GM18517 (cell line): Measurements from ENCODE around the gene FITM1.
A peak's percentile ranks its signal among the peaks of the same experiment; 100 is the strongest.
"Not testable (repeated sequence)": the region's sequence is repeated elsewhere in the genome, so short reads cannot be mapped to it uniquely, and the experiment has no call there.

Experiments used
- ATAC-seq: cut with Tn5 transposase; IDR thresholded peaks from one replicate; pipeline ENCODE4 v1.9.1; 2021; ENCODE audit warnings: mild to moderate bottlenecking, moderate library complexity; ENCODE audit not compliant: unreplicated experiment

FITM1 gene

GRCh38 chr14:24098229-24098926 lies 32.1 kb upstream of the FITM1 start:
- no peak for ATAC-seq

DNA sequence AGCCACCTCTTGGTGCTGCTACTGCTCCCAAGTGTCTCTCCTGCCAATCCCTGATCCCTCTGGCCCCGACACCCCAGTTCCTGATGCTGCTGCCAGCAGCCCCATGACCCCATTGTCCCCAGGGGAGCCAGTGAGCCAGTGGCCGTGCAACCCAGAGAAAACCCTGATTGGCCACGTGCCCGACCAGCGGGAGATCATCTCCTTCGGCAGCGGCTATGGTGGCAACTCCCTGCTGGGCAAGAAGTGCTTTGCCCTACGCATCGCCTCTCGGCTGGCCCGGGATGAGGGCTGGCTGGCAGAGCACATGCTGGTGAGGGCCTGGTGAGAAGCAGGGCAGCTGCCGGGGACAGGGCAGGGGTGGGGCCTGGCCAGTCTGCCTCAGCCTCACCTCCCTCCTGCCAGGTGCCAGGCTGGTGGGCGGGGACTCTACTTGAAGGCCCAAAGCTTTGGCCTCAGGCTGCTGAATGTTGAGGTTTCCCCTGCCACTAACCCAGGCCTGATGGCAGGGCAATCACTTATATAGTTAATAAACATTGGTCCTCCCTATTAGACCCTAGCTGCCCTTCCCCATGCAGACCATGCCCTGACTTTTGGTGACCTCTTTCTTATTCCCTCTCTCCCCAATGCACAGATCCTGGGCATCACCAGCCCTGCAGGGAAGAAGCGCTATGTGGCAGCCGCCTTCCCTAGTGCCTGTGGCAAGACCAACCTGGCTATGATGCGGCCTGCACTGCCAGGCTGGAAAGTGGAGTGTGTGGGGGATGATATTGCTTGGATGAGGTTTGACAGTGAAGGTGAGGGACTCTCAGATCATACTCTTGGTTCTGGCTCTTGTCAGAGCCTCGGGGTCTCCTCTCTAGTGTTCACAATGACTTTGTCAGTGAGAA lies 31.3 kb upstream of the FITM1 start:
- ATAC-seq: no peak

GRCh38 chr14:24100197-24100981 lies 30.1 kb upstream of the FITM1 start:
- no peak for ATAC-seq

- ATAC-seq: no peak
Measured at GRCh38 chr14:24100982-24101494, 29.4 kb upstream of the FITM1 start.

- no peak for ATAC-seq
Measured at GRCh38 chr14:24102357-24103048, 28.0 kb upstream of the FITM1 start.

- no peak for ATAC-seq
Measured at GRCh38 chr14:24103451-24103850, 27.0 kb upstream of the FITM1 start.

- ATAC-seq: not testable (repeated sequence)
Measured at GRCh38 chr14:24105609-24106239, 24.7 kb upstream of the FITM1 start.

DNA sequence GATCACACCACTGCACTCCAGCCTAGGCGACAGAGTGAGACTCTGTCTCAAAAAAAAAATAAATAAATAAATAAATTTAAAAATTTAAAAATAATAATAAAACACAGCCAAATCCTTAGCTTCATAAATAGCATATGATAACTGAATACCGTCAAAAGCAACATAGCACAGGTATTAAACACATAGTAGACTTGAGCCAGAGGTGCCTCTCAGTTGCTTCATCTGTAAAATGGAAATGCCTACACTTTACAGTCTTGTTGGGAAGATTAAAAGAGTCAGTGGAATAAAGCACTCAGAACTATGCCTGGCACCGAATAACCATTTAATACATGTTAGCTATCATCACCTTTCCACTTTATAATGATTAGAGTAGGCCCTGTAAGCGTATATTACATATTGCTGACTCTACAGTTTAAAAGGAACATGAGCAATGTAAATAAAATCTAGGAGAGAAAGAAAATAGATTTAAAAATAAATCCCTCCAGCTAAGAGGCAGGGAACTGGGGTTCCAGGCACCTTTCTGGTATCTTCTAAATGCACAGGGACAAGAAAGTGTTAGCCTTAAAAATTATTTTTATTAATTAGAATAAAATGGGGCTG lies 23.7 kb upstream of the FITM1 start:
- ATAC-seq: no peak

DNA sequence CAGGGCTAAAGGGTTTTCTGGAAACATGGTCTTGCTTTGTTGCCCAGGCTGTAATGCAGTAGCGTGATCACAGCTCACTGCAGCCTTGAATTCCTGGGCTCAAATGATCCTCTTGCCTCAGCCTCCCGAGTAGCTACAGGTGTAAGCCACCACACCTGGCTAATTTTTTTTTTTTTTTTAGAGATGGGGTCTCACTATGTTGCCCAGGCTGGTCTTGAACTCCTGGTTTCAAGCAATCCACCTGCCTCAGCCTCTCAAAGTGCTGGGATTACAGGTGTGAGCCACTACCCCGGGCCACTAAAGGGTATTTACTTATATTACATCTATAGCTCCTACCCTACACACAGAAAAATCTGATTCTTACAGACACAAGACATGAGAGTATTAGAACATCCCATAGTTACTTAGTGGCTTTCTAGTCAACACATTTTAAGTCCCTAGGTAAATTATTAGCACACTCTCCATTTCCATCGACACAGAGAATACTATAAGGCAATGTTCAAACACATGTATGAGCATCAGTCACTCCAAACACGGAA lies 22.1 kb upstream of the FITM1 start:
- ATAC-seq: no peak

DNA sequence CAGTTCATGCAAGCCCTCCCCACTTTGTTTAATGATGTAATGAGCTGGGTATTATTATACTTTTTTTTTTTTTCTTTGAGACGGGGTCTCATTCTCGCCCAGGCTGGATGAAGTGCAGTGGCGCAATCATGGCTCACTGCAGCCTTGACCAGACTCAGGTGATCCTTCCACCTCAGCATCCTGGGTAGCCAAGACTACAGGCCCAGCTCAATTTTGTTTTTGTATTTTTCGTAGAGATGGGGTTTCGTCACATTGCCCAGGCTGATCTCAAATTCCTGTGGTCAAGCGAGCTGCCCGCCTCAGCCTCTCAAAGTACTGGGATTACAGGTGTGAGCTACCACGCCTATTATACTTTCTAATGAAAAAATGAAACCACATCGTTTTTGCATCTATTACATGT lies 20.4 kb upstream of the FITM1 start:
- no peak for ATAC-seq

DNA sequence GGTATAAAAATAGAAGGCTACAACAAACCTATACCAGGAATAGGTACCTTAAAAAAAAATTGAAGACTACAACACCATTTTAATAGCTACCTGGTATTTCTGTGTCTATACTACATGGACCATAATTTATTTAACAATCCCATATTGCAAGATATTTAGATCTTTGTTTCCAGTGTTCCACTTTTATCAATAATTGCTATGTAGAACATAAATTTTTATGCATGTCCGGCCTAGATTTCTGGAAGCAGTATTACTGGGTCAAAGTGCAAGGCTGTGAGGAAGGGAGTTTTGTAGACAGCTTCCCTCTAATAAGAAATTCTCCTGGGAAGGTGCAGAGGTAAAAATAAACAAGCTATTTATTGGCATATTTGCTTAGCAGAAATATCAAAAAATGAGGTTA lies 19.9 kb upstream of the FITM1 start:
- no peak for ATAC-seq

DNA sequence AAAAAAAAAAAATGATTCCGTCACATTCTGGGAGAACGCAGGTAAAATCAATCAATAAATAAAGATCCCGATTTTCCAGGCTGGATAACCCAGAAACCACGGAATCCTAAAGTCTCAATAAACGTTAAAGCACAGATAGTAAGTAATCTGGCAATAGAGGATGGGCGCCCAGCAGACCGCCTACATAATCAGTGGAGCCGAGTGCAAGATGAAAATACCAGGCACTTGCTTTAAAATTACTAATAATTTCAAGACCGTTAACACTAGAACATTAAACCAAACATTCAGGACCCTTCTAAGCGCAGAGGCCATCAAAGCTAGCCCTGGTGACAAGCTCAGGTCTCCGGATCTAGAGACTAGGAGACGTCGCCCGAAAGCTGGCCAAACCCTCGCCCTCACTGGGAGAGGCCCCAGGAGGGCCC lies 17.1 kb upstream of the FITM1 start:
- ATAC-seq: no peak

GRCh38 chr14:24113801-24114531 lies 16.5 kb upstream of the FITM1 start:
- ATAC-seq: peak; percentile 31

GRCh38 chr14:24114532-24115421 lies 15.7 kb upstream of the FITM1 start, which contains the start of the genes DCAF11 and NRL:
TSS of gene DCAF11 (plus strand) at chr14:24114777. CDS start at chr14:24115595, 818 bp downstream.
TSS of gene NRL (minus strand) at chr14:24114949. CDS start at chr14:24082848, 32,101 bp downstream.
- peak; percentile 87 for ATAC-seq

GRCh38 chr14:24115422-24116127 lies 14.9 kb upstream of the FITM1 start:
- no peak for ATAC-seq

DNA sequence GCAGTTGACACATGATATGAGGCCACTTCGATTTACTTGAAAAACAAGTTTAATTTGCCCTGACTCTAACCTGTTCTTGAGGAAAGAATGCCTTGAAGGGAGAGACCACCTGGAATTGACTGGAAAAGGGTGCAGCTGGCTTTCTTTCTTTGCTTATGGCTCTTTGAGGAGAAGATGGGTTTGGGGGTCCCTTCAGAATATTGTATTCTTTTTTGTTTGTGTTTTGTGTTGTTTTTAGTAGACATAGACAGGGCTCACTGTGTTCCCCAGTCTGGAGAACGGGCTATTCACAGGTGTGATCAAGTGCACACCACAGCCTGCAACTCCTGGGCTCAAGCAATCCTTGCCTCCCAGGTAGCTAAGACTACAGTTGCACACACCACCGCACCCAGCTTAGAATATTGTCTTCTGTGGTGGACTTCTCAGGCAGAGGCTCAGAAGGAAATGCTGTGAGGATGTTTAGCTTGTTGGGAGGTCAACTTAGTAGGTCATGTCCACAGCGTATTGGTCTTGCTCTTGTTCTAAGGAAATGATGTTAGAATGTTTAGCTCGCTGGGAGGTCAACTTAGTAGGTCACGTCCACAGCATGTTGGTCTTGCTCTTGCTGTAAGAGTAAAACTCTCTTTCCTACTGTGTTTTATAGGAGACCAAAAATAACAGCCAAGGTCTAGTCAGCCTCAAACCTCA lies 14.2 kb upstream of the FITM1 start:
- ATAC-seq: no peak
